Measurements from ENCODE around the gene MIEN1. TPM values are rescaled to one million over a fixed set of nuclear protein-coding genes. Genes with fewer than 3 reads are reported as not detected.

The MIEN1 gene
- total and polyA plus RNA-seq, 8 donors: 9.3 to 312 (median 114) TPM

DNA sequence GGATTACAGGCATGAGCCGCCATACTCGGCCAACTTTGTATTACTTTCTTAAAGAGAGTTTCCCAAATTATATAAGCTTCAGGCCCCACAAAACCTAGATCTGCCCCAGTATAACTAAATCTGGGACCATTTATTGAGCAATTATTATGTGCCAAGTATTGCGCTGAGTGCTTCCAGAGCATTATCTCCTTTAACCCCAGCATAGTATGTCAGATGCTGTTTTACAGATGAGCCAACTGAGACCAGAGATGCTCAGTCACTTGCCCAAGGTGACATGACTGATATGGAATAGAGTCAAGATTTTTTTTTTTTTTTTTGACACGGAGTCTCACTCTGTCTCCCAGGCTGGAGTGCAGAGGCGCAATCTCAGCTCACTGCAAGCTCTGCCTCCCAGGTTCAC, 32.4 kb downstream of the MIEN1 start:
- TF ChIP-seq POLR2A (IDR thresholded peaks at IDR 0.05) (no peak), POLR2AphosphoS5 (IDR thresholded peaks at IDR 0.05) (no peak), EP300 (IDR thresholded peaks at IDR 0.05) (no peak)
- TF ChIP-seq, protein P1, sequence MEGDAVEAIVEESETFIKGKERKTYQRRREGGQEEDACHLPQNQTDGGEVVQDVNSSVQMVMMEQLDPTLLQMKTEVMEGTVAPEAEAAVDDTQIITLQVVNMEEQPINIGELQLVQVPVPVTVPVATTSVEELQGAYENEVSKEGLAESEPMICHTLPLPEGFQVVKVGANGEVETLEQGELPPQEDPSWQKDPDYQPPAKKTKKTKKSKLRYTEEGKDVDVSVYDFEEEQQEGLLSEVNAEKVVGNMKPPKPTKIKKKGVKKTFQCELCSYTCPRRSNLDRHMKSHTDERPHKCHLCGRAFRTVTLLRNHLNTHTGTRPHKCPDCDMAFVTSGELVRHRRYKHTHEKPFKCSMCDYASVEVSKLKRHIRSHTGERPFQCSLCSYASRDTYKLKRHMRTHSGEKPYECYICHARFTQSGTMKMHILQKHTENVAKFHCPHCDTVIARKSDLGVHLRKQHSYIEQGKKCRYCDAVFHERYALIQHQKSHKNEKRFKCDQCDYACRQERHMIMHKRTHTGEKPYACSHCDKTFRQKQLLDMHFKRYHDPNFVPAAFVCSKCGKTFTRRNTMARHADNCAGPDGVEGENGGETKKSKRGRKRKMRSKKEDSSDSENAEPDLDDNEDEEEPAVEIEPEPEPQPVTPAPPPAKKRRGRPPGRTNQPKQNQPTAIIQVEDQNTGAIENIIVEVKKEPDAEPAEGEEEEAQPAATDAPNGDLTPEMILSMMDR (IDR thresholded peaks at IDR 0.05): no peak
- peaks cover 20 to 39% (median 31%) of the 10 kb centered on the region in 4 donors for H3K4me1 ChIP-seq
- peaks cover 0 to 20% (median 8%) of the 10 kb centered on the region in 3 donors for H3K27me3 ChIP-seq
- no peak overlapping the region for H3K4me3 ChIP-seq
- DNase-seq: no peak
- no peak overlapping the region for H3K27ac ChIP-seq
- H3K9me3 ChIP-seq: no peaks in the 10 kb centered on the region
- peaks cover 0 to 6% (median 0%) of the 10 kb centered on the region in 4 donors for H3K36me3 ChIP-seq
- WGBS, 5 donors: 89 to 94% (median 93%) methylated on average over 5 of the region's 5 CpGs
- intact Hi-C loops (cut with DNase I; ENCODE audit: low total_unique reads): no loop called here

DNA sequence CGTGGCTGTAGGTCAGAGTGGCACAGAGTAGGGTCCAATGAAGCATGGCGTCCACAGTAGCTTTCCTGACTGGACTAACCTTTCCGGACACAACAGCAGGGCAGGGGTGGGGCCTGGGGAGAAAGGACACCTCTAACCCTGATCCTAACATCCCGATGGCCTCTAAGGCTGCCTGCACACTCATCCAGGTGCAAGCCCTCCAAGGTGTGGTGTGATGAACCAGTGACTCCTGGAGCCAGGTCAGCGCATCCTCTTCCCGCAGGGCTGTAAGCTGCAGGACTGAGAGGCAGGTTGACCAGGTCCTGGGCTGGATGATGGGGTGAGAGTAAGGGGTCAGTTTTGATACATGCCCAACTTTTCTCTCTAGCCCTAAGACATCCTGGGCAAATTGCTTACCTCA, 33.6 kb downstream of the MIEN1 start:
- WGBS, 5 donors: 80 to 92% (median 84%) methylated on average over 5 to 6 of the region's 6 CpGs
- H3K9me3 ChIP-seq: no peaks in the 10 kb centered on the region
- intact Hi-C loops (cut with DNase I; ENCODE audit: low total_unique reads): no loop called here
- H3K27ac ChIP-seq: no peak overlapping the region
- TF ChIP-seq POLR2A (IDR thresholded peaks at IDR 0.05): no peak
- peaks cover 0 to 20% (median 8%) of the 10 kb centered on the region in 3 donors for H3K27me3 ChIP-seq
- no peak overlapping the region for H3K4me3 ChIP-seq
- no peak for DNase-seq
- H3K36me3 ChIP-seq: peaks cover 0 to 6% (median 0%) of the 10 kb centered on the region in 4 donors
- peaks cover 8 to 27% (median 19%) of the 10 kb centered on the region in 4 donors for H3K4me1 ChIP-seq

DNA sequence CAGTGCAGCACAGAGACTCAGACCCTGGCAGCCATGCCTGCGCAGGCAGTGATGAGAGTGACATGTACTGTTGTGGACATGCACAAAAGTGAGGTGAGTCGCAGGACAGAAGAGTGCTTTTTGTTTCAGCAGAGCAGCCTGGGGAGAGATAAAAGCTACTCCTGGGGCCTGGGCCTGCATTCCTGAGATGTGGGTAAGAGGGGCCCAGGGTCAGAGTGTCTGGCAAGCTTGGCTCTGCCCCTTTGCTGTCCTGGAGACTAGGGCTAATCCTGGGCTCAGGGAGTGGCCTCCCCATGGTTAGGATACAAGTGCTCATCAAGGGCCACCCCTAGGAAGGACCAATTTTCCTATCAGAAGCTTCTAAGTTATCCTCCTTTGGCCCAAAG, 35.2 kb downstream of the MIEN1 start:
- intact Hi-C loops (cut with DNase I; ENCODE audit: low total_unique reads): no loop called here
- H3K36me3 ChIP-seq: peaks cover 0 to 6% (median 0%) of the 10 kb centered on the region in 4 donors
- peaks cover 0 to 11% (median 6%) of the 10 kb centered on the region in 4 donors for H3K4me1 ChIP-seq
- 69 to 89% (median 83%) methylated on average over 2 of the region's 2 CpGs for WGBS, 5 donors
- H3K4me3 ChIP-seq: no peak overlapping the region
- DNase-seq: no peak
- peaks cover 0 to 6% (median 3%) of the 10 kb centered on the region in 3 donors for H3K27me3 ChIP-seq
- no peak overlapping the region for H3K27ac ChIP-seq
- no peaks in the 10 kb centered on the region for H3K9me3 ChIP-seq
- TF ChIP-seq EP300 (IDR thresholded peaks at IDR 0.05): no peak
- no peak for TF ChIP-seq POLR2AphosphoS5 (IDR thresholded peaks at IDR 0.05)
- no peak for TF ChIP-seq POLR2A (IDR thresholded peaks at IDR 0.05)
- TF ChIP-seq, protein P1 (IDR thresholded peaks at IDR 0.05): no peak

DNA sequence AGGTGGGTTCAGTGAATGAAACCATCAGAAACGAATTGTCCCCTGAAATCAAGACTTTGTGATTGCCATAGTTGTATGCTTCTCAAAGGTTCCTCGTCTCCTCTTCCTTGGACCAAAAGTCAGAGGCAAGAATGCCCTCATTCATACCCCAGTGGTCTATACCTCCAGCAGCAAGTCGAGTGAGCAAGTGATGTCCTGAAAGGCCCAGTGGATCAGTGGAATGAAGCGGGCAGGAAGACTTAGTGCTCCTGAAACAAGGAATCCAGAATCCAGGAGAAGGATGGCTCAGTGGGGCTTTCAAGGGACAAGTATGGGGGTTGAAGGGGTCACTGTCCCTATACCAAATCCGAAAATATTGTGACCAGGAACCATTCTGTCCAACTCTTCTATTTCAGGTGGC, 35.7 kb downstream of the MIEN1 start:
- TF ChIP-seq POLR2AphosphoS5 (IDR thresholded peaks at IDR 0.05) (no peak), EP300 (IDR thresholded peaks at IDR 0.05) (no peak), POLR2A (IDR thresholded peaks at IDR 0.05) (no peak)
- TF ChIP-seq, protein P1 (IDR thresholded peaks at IDR 0.05): no peak
- no peak overlapping the region for H3K4me3 ChIP-seq
- 86 to 93% (median 88%) methylated on average over 5 of the region's 5 CpGs for WGBS, 5 donors
- peaks cover 0 to 9% (median 5%) of the 10 kb centered on the region in 4 donors for H3K4me1 ChIP-seq
- intact Hi-C loops (cut with DNase I; ENCODE audit: low total_unique reads): no loop called here
- no peak for DNase-seq
- peaks cover 0 to 1% (median 0%) of the 10 kb centered on the region in 3 donors for H3K27me3 ChIP-seq
- no peak overlapping the region for H3K27ac ChIP-seq
- H3K9me3 ChIP-seq: no peaks in the 10 kb centered on the region
- H3K36me3 ChIP-seq: peaks cover 0 to 6% (median 0%) of the 10 kb centered on the region in 4 donors

DNA sequence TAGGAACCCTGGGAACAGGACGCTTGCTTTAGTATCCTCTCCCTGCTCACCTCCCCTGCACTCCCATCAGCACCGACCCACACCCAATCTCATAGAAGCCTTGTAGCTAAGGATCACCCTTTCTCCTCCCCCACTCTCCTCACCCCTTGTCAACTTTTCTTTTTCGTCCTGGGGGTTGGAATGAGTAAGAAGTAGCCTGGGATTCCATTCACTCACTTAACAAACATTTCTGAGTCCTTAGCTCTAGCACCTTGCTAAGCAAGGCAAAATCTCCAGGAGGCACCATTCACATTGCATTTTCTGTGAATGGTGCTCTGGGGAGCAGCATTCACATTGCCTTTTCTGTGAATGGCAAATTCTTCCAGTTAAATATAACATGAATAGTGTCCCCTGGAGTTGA, 41.4 kb downstream of the MIEN1 start:
- 25 to 44% (median 37%) methylated on average over 3 of the region's 3 CpGs for WGBS, 5 donors
- H3K36me3 ChIP-seq: peaks cover 5 to 21% (median 14%) of the 10 kb centered on the region in 4 donors
- H3K4me3 ChIP-seq: peak overlapping the region in 1 of 4 donors; percentile 60
- H3K27me3 ChIP-seq: no peaks in the 10 kb centered on the region
- intact Hi-C loops (cut with DNase I; ENCODE audit: low total_unique reads): no loop called here
- DNase-seq: no peak
- no peaks in the 10 kb centered on the region for H3K9me3 ChIP-seq
- no peak for TF ChIP-seq POLR2AphosphoS5 (IDR thresholded peaks at IDR 0.05)
- TF ChIP-seq EP300 (IDR thresholded peaks at IDR 0.05): no peak
- no peak for TF ChIP-seq POLR2A (IDR thresholded peaks at IDR 0.05)
- TF ChIP-seq, protein P1 (IDR thresholded peaks at IDR 0.05): no peak
- peaks cover 15 to 22% (median 21%) of the 10 kb centered on the region in 4 donors for H3K4me1 ChIP-seq
- H3K27ac ChIP-seq: no peak overlapping the region

Measured in stomach (tissue), 9 donors.